ENCODE measurements around the gene NKTR. TPM values are rescaled to one million over a fixed set of nuclear protein-coding genes. Genes with fewer than 3 reads are reported as not detected.

Gene NKTR
- total and polyA plus RNA-seq, 9 of the 15 experiments (the other 6 are each of a cell fraction or from before 2014, with no cell fraction given): 19.7 to 123 (median 92.6) TPM

- TF ChIP-seq E2F8 (IDR thresholded peaks at IDR 0.05; ENCODE audit: low read depth, partially characterized antibody) (peak; percentile 80), TFAP4 (CRISPR knock-in tag; IDR thresholded peaks at IDR 0.05; ENCODE audit: borderline replicate concordance) (peak; percentile 96), C11orf30 (IDR thresholded peaks at IDR 0.05; ENCODE audit: low read depth) (peak; percentile 79), ZBTB33 (CRISPR knock-in tag; IDR thresholded peaks at IDR 0.05) (peak; percentile 32; the same call in 1 of the 2 replicates), GTF3C2 (IDR thresholded peaks at IDR 0.05; ENCODE audit: borderline replicate concordance, extremely low read depth, insufficient read length) (no peak), HNRNPLL (IDR thresholded peaks at IDR 0.05; ENCODE audit: low read depth, low read length, poor library complexity, severe bottlenecking) (peak; percentile 98), CSDE1 (IDR thresholded peaks at IDR 0.05) (peak in 1 of 2 experiments; percentile 84; a peak in 2 of 4 replicates), ELF4 (CRISPR knock-in tag; IDR thresholded peaks at IDR 0.05) (no peak), MXD1 (CRISPR knock-in tag; IDR thresholded peaks at IDR 0.05; ENCODE audit: borderline replicate concordance, poor library complexity, severe bottlenecking) (no peak), SRF (CRISPR knock-in tag; IDR thresholded peaks at IDR 0.05) (peak in 1 of 2 experiments; percentile 53; a peak in 2 of 4 replicates), RFX5 (IDR thresholded peaks at IDR 0.05; ENCODE audit: low read depth, low read length) (0 out of 2 replicates have a peak, but pooled peaks have one; percentile 4), ZNF518B (CRISPR knock-in tag; IDR thresholded peaks at IDR 0.05) (no peak)
Measured at GRCh38 chr3:42581709-42582473, 18.6 kb upstream of the NKTR start, which contains the start of gene SEC22C (continued).

Data from K562 (cell line).